NCI-H526 (cell line): ENCODE measurements around the gene SEL1L2.

Source experiments
- DNase-seq, 2 experiments: peaks; one replicate each; lab custom pipeline; 2025; lab: John Stamatoyannopoulos, UW

Gene SEL1L2

DNA sequence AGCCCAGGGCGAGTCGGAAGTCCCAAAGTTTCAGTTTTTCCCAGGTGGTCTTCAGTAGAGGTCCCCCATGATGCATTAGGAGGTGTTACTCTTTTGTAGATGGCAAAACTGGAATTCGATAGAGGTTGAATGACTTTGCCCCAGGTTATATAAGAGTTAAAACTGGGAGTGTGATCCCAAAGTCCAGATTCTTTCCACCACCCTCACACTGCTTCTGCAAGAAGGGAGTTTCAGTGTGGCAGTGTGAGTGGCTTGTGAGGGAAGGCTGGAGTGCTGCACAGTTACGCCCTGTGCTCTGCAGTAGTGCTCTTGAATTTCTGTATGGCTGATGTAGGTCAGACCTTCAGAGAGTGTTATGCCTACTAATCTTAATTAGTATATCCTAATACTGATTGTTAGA lies 175.7 kb downstream of the SEL1L2 start:
- DNase-seq = no peak

DNA sequence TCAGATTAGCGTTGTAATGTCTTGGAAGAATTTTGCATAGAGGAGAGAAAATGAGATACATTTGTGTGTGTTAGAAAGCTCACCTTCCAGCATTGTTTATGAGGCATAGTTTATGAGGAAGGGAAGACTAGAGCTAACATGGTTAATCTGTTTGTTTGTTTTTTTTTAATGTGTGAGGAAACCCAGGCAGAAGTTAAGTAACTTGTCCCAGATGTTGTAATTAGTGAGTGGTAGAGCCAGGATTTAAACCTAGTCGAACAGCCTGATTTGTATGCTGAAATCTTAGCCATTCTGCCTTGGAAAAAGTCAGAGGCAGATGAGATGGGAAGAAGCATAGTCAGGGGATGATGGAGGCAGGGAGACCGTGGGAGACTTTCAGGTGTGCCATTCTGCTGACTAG lies 176.5 kb downstream of the SEL1L2 start:
- DNase-seq = no peak

DNA sequence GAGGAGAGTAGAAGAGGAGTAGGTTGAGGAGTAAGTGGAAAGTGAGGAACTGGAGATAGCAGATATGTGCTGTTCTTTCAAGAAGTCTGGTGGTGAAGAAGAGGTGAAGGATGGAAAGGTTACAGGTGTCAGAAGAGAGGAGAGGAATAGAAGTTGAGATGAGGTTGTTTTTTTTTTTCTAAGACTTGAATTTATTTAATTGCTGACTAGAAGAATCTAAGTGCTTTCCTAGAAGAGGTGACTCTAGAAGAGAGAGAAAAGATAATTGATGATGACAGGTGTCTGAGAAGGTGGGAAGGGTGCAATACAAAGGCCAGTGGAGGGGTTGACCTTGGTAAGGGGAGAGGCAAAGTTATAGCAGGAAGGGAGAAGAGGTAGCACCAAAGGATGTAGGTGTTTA lies 180.0 kb downstream of the SEL1L2 start:
- DNase-seq = no peak

DNA sequence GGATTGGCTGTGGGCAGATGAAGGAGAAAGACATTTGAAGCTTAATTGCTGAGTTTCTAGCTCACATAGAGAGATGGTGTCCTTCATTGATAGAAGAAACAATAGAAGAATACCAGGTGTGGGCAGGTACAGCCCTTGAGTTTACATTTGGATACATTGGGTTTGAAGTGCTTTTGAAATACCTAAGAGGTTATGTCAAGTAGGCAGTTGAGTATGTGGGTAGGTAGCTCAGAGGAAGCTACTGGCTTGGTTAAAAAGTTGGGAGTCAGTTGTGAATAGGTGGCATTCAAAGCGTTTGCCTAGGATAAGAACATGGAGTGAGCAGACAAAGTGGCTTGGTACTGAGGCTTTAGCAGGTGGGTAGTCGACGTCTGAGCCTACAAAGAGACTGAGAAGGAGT lies 180.6 kb downstream of the SEL1L2 start:
- DNase-seq = no peak

DNA sequence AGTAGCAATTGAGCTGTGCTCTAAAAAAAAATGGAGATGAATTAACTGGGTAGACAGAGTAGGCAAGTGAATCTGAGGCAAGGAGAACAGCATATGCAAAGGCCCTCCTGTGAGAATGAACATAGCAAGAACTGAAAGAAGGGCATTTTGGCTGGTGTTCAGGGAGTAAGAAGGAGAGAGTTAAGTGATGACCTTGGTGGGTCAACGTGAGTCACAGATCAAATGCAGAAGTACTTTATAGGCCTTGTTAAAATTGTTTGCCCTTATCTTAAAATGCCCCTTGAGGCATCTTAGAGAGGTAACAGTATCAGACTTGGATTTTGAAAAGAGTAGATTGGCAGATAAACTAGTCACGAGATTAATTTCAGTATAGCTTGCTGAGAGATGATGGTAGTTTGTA lies 181.0 kb downstream of the SEL1L2 start:
- DNase-seq = no peak

DNA sequence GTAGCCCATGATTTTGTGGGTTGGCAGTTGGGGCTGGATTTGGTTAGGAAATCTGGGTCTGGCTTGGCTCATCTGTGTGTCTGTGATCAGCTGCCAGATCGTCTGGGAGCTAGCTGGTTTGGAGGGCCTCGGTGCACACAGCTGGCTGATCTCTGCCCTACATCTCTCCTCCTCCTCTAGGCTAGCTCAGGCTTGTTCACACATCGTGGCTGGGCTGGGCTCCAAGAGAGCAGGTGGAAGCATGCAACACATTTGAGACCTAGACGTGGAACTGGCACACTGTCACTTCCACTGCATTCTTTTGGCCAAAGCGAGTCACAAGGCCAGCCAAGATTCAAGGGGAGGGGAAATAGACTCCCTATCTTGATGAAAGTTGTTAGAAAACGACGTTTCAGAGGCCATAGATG lies 189.7 kb downstream of the SEL1L2 start:
- peak; percentile 34 to 69 for DNase-seq

DNA sequence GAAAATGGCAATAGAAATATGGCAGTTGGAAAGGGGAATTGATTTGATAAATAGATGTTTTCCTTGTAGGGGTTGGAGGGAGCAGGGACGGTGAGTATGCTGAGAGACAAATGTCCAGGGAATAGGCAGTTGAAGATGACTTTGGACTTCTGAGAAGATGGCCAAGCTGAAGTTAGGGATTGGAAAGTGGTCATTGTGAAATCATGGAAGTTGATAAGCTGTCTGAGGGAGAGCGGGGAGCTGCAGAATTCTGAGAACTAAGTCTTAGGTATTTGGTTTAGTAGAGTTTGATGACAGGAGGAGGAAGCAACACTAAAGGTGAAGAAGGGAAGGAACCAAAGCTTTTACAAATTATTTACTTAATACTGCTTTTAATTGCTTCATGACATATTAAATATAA lies 190.4 kb downstream of the SEL1L2 start:
- DNase-seq = no peak
